Measurements from ENCODE around the gene LPCAT1.
"Not testable (repeated sequence)": the region's sequence is repeated elsewhere in the genome, so short reads cannot be mapped to it uniquely, and the experiment has no call there.

Gene LPCAT1

GRCh38 chr5:1523793-1524480 lies at the start of gene LPCAT1:
Gene LPCAT1 (minus strand): TSS chr5:1523960. CDS start chr5:1523844, 116 bp downstream.
- DNase-seq = peak; percentile 72

- not testable (repeated sequence) for DNase-seq
Measured at GRCh38 chr5:1571875-1572274, 48.1 kb upstream of the LPCAT1 start.

GRCh38 chr5:1570975-1571374 lies 47.2 kb upstream of the LPCAT1 start:
- DNase-seq = no peak

GRCh38 chr5:1568201-1568979 lies 44.6 kb upstream of the LPCAT1 start:
- DNase-seq = no peak

GRCh38 chr5:1567527-1568200 lies 43.9 kb upstream of the LPCAT1 start:
- DNase-seq = not testable (repeated sequence)

GRCh38 chr5:1565737-1566734 lies 42.3 kb upstream of the LPCAT1 start:
- DNase-seq = no peak

- no peak for DNase-seq
Measured at GRCh38 chr5:1564824-1565736, 41.3 kb upstream of the LPCAT1 start.

- DNase-seq = peak; percentile 16
Measured at GRCh38 chr5:1564182-1564748, 40.5 kb upstream of the LPCAT1 start.

- no peak for DNase-seq
Measured at GRCh38 chr5:1563617-1564181, 39.9 kb upstream of the LPCAT1 start.

GRCh38 chr5:1563051-1563461 lies 39.3 kb upstream of the LPCAT1 start:
- DNase-seq = no peak

- no peak for DNase-seq
Measured at GRCh38 chr5:1562599-1562998, 38.8 kb upstream of the LPCAT1 start.

- DNase-seq = no peak
Measured at GRCh38 chr5:1561402-1561929, 37.7 kb upstream of the LPCAT1 start.

- DNase-seq = not testable (repeated sequence)
Measured at GRCh38 chr5:1560499-1560898, 36.7 kb upstream of the LPCAT1 start.

GRCh38 chr5:1558944-1559343 lies 35.2 kb upstream of the LPCAT1 start:
- DNase-seq = no peak

- no peak for DNase-seq
Measured at GRCh38 chr5:1557114-1557873, 33.5 kb upstream of the LPCAT1 start.

- DNase-seq = no peak
Measured at GRCh38 chr5:1555808-1556731, 32.3 kb upstream of the LPCAT1 start.

- DNase-seq = no peak
Measured at GRCh38 chr5:1555011-1555807, 31.4 kb upstream of the LPCAT1 start.
